Measurements from ENCODE around the gene RARS1. TPM values are rescaled to one million over a fixed set of nuclear protein-coding genes. Genes with fewer than 3 reads are reported as not detected.

The RARS1 gene
- polyA plus RNA-seq, 3 donors: 16.1 to 27.0 (median 23.2) TPM

- H3K9ac ChIP-seq (ENCODE audit: insufficient read depth, low read length, poor library complexity, severe bottlenecking): no peak overlapping the region
- TF ChIP-seq CTCF (IDR thresholded peaks at IDR 0.05): no peak
- H4K20me1 ChIP-seq (ENCODE audit: insufficient read depth, low read length): no peaks in the 10 kb centered on the region
- no peaks in the 10 kb centered on the region for H3K27me3 ChIP-seq (ENCODE audit: control insufficient read depth in 2 of 2, insufficient read depth in 2 of 2, low read length in 2 of 2)
- intact Hi-C loops (cut with micrococcal nuclease): no loop called here
- no peaks in the 10 kb centered on the region for H3K4me1 ChIP-seq (ENCODE audit: control insufficient read depth in 1 of 2, insufficient read depth in 2 of 2, low read length in 2 of 2)
- Mint-ChIP-seq H3K4me3 (no peak overlapping the region), H3K9me3 (peaks cover 0 to 8% (median 0%) of the 10 kb centered on the region in 7 donors), H3K36me3 (no peaks in the 10 kb centered on the region), H3K27me3 (ENCODE audit: low read depth in 3 of 3) (peaks cover 0 to 2% (median 1%) of the 10 kb centered on the region in 3 donors), H3K4me1 (no peaks in the 10 kb centered on the region), H3K27ac (no peak overlapping the region)
- DNase-seq: no peak
- no peak overlapping the region for H3K4me2 ChIP-seq (replicated peaks; ENCODE audit: extremely low read depth, low read length, poor library complexity, severe bottlenecking)
- no peak overlapping the region for H3K27ac ChIP-seq (ENCODE audit: low read depth in 1 of 2, low read length in 2 of 2)
- no peaks in the 10 kb centered on the region for H3K9me3 ChIP-seq (replicated peaks in 1 of 2; ENCODE audit: control insufficient read depth in 1 of 2, insufficient read depth in 1 of 2, low read length in 2 of 2)
- H3K79me2 ChIP-seq (ENCODE audit: insufficient read depth, low read length): no peaks in the 10 kb centered on the region
- no peak overlapping the region for H3K4me3 ChIP-seq (replicated peaks in 1 of 3; ENCODE audit: low read depth in 2 of 3, low read length in 3 of 3)
- WGBS (ENCODE audit: insufficient coverage): 96% methylated on average over 3 of the region's 4 CpGs
- no peaks in the 10 kb centered on the region for H3K36me3 ChIP-seq (replicated peaks in 1 of 2; ENCODE audit: control insufficient read depth in 1 of 2, insufficient read depth in 2 of 2, low read length in 2 of 2)
- H2AFZ ChIP-seq (ENCODE audit: insufficient read depth, low read depth, low read length, poor library complexity, severe bottlenecking): no peak overlapping the region
Measured at GRCh38 chr5:168443950-168444700, 42.1 kb upstream of the RARS1 start.

GRCh38 chr5:168446983-168447619 lies 39.2 kb upstream of the RARS1 start:
- H2AFZ ChIP-seq (ENCODE audit: insufficient read depth, low read depth, low read length, poor library complexity, severe bottlenecking): no peak overlapping the region
- no peaks in the 10 kb centered on the region for H3K36me3 Mint-ChIP-seq
- 93% methylated on average over 3 of the region's 10 CpGs for WGBS (ENCODE audit: insufficient coverage)
- no peaks in the 10 kb centered on the region for H3K27me3 ChIP-seq (ENCODE audit: control insufficient read depth in 2 of 2, insufficient read depth in 2 of 2, low read length in 2 of 2)
- no peaks in the 10 kb centered on the region for H3K36me3 ChIP-seq (replicated peaks in 1 of 2; ENCODE audit: control insufficient read depth in 1 of 2, insufficient read depth in 2 of 2, low read length in 2 of 2)
- no peak overlapping the region for H3K4me2 ChIP-seq (replicated peaks; ENCODE audit: extremely low read depth, low read length, poor library complexity, severe bottlenecking)
- TF ChIP-seq CTCF (IDR thresholded peaks at IDR 0.05): no peak
- H4K20me1 ChIP-seq (ENCODE audit: insufficient read depth, low read length): no peaks in the 10 kb centered on the region
- no peaks in the 10 kb centered on the region for H3K79me2 ChIP-seq (ENCODE audit: insufficient read depth, low read length)
- H3K27me3 Mint-ChIP-seq (ENCODE audit: low read depth in 3 of 3): peaks cover 0 to 3% (median 2%) of the 10 kb centered on the region in 3 donors
- no peak overlapping the region for H3K27ac Mint-ChIP-seq
- H3K9ac ChIP-seq (ENCODE audit: insufficient read depth, low read length, poor library complexity, severe bottlenecking): no peak overlapping the region
- H3K27ac ChIP-seq (ENCODE audit: low read depth in 1 of 2, low read length in 2 of 2): no peak overlapping the region
- H3K4me1 ChIP-seq (ENCODE audit: control insufficient read depth in 1 of 2, insufficient read depth in 2 of 2, low read length in 2 of 2): no peaks in the 10 kb centered on the region
- no peak overlapping the region for H3K4me3 ChIP-seq (replicated peaks in 1 of 3; ENCODE audit: low read depth in 2 of 3, low read length in 3 of 3)
- H3K4me1 Mint-ChIP-seq: no peaks in the 10 kb centered on the region
- no peak for DNase-seq
- peaks cover 0 to 3% (median 0%) of the 10 kb centered on the region in 7 donors for H3K9me3 Mint-ChIP-seq
- intact Hi-C loops (cut with micrococcal nuclease): no loop called here
- H3K4me3 Mint-ChIP-seq: no peak overlapping the region
- no peaks in the 10 kb centered on the region for H3K9me3 ChIP-seq (replicated peaks in 1 of 2; ENCODE audit: control insufficient read depth in 1 of 2, insufficient read depth in 1 of 2, low read length in 2 of 2)

All from CD14-positive monocyte (primary cell).